HepG2 (cell line): ENCODE results near the gene RUNX3. TPM values are rescaled to one million over a fixed set of nuclear protein-coding genes. Genes with fewer than 3 reads are reported as not detected.

Experiments
- CBX2 ChIP-seq, 2 experiments: fragments of 200-600 bp in 1 of 2; sonication (generic); formaldehyde crosslinking in 1 of 2; IDR thresholded peaks; 2 replicates each; pipeline versions ENCODE4 v1.7.0 to v1.8.1; 2018 to 2022; ENCODE audit warnings: low read depth in 2 of 2, low read length in 1 of 2, mild to moderate bottlenecking in 1 of 2, missing genetic modification reagents in 1 of 2
- NCOR1 ChIP-seq: fragments of 200-600 bp; sonication (generic); IDR thresholded peaks from 2 replicates; pipeline ENCODE4 v1.7.0; 2017; ENCODE audit warnings: antibody characterized with exemption, low read length, borderline replicate concordance
- NFE2L2 ChIP-seq: fragments of 150-350 bp; IDR thresholded peaks from 2 replicates; pipeline ENCODE4 v1.6.1; 2014; ENCODE audit warnings: low read length
- PHF20 ChIP-seq: sonication (generic); formaldehyde crosslinking; IDR thresholded peaks from 2 replicates; pipeline ENCODE4 v1.5.0; 2020; ENCODE audit warnings: mild to moderate bottlenecking, missing genetic modification reagents
- SKI ChIP-seq: fragments of 450-650 bp; IDR thresholded peaks from one replicate; pipeline ENCODE4 v1.6.1; 2018; ENCODE audit warnings: mild to moderate bottlenecking; ENCODE audit not compliant: partially characterized antibody
- SOX5 ChIP-seq: IDR thresholded peaks from 2 replicates; pipeline ENCODE4 v1.6.1; 2016; ENCODE audit warnings: borderline replicate concordance
- ZFP82 ChIP-seq: sonication (generic); formaldehyde crosslinking; IDR thresholded peaks from 2 replicates; pipeline ENCODE4 v1.5.1; 2020; ENCODE audit warnings: mild to moderate bottlenecking, missing genetic modification reagents, borderline replicate concordance
- ZNF33B ChIP-seq: sonication (generic); formaldehyde crosslinking; IDR thresholded peaks from 2 replicates; pipeline ENCODE4 v1.5.1; 2020; ENCODE audit warnings: mild to moderate bottlenecking, missing genetic modification reagents
- ZNF501 ChIP-seq: sonication (generic); formaldehyde crosslinking; IDR thresholded peaks from 2 replicates; pipeline ENCODE4 v1.5.1; 2020; ENCODE audit warnings: mild to moderate bottlenecking, moderate library complexity, missing genetic modification reagents
- ZNF790 ChIP-seq: sonication (generic); formaldehyde crosslinking; IDR thresholded peaks from 2 replicates; pipeline ENCODE4 v1.8.0; 2022; ENCODE audit warnings: missing genetic modification reagents, mild to moderate bottlenecking, borderline replicate concordance
- ZNF850 ChIP-seq: sonication (generic); formaldehyde crosslinking; conservative IDR thresholded peaks from 2 replicates; pipeline ENCODE4 v1.9.0; 2021; ENCODE audit warnings: mild to moderate bottlenecking, missing genetic modification reagents
- ZSCAN25 ChIP-seq: sonication (generic); formaldehyde crosslinking; IDR thresholded peaks from 2 replicates; pipeline ENCODE4 v1.8.0; 2022; ENCODE audit warnings: mild to moderate bottlenecking, missing genetic modification reagents
- ZSCAN29 ChIP-seq: sonication (generic); formaldehyde crosslinking; conservative IDR thresholded peaks from 2 replicates; pipeline ENCODE4 v1.4.0; 2020; ENCODE audit warnings: mild to moderate bottlenecking, missing genetic modification reagents
- polyA plus RNA-seq, 8 experiments: library from polyadenylated mRNA; depleted of rRNA in 3 of 8; stranded (reverse) in 7 of 8; unstranded in 1 of 8; fragments of >200 nt; fragmentation: Illumina TruSeq in 4 of 8; extraction: Trizol in 4 of 8; gene quantifications; 2 replicates each; pipeline versions ENCODE4 v1.2.1 to v1.2.3, GENCODE V29; 2011 to 2016; ENCODE audit warnings: low read depth in 4 of 8, missing spikeins in 1 of 8, mixed read lengths in 1 of 8; ENCODE audit not compliant: insufficient read depth in 1 of 8
- total RNA-seq, 5 experiments: library from RNA; depleted of rRNA; stranded (reverse); fragments of >200 nt; fragmentation: Illumina TruSeq; extraction: Trizol; gene quantifications; 2 replicates each; pipeline ENCODE4 v1.2.3, GENCODE V29; 2016; ENCODE audit warnings: low read depth in 1 of 5
- TF ChIP-seq, protein P1 (sequence below), 2 experiments: IDR thresholded peaks; 2 replicates each; pipeline ENCODE4 v1.6.1; 2011 to 2012; ENCODE audit warnings: low read length in 2 of 2, borderline replicate concordance in 1 of 2, low read depth in 1 of 2, mild to moderate bottlenecking in 1 of 2, moderate library complexity in 1 of 2
- TF ChIP-seq, protein P2 (sequence below): sonication (generic); formaldehyde crosslinking; IDR thresholded peaks from 2 replicates; pipeline ENCODE4 v1.5.0; 2020; ENCODE audit warnings: missing genetic modification reagents
- TF ChIP-seq, protein P3 (sequence below): IDR thresholded peaks from 2 replicates; pipeline ENCODE4 v1.6.1; 2016; ENCODE audit warnings: low read depth, missing genetic modification reagents, missing compliant biosample characterization

Gene RUNX3
- total and polyA plus RNA-seq, 2 of the 13 experiments (the other 11 are each of a cell fraction or from before 2014, with no cell fraction given): 0.04 to 0.22 TPM

DNA sequence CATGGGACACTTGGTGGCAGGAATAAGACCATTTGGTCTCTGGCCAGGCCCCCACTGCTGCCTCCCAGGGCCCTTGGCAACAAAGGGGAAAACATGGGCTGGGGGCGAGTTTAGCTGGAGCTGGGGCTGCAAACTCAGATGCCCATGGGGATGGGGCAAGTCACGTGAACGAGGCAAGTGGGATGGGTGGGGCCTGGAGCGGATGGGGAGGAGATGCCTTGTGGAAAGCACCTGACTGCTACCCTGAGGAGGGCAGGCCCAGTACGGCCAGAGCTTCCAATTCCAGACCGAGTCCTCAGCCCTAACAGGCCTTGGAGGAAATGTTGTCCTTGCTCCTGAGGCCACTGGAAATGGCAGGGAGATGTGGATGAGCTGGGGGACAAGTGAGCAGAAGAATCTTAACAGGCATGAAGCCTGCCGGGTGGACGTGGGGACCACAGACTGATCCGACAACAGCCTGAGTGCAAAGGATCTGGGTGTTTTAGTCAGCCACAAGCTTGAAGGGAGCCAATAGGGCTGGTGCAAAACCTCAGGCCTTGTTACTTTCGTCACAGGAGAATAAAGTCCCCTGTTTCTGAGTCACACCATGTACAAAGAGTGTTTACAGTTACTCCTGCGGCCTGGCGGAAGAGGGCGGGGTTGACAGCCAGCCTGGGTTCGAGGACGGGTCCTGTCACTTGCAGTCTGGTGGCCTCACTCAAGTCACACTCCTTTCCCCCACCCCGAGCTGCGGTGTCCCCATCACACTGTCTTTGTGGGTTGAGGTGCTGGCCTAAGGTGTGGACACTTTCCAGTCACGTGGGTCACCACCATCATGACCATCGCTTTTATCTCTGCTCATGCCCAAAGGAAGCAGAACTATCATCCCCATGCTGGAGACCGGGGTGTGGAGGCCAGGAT lies 19.1 kb downstream of the RUNX3 start (continued):
- TF ChIP-seq, protein P1, sequence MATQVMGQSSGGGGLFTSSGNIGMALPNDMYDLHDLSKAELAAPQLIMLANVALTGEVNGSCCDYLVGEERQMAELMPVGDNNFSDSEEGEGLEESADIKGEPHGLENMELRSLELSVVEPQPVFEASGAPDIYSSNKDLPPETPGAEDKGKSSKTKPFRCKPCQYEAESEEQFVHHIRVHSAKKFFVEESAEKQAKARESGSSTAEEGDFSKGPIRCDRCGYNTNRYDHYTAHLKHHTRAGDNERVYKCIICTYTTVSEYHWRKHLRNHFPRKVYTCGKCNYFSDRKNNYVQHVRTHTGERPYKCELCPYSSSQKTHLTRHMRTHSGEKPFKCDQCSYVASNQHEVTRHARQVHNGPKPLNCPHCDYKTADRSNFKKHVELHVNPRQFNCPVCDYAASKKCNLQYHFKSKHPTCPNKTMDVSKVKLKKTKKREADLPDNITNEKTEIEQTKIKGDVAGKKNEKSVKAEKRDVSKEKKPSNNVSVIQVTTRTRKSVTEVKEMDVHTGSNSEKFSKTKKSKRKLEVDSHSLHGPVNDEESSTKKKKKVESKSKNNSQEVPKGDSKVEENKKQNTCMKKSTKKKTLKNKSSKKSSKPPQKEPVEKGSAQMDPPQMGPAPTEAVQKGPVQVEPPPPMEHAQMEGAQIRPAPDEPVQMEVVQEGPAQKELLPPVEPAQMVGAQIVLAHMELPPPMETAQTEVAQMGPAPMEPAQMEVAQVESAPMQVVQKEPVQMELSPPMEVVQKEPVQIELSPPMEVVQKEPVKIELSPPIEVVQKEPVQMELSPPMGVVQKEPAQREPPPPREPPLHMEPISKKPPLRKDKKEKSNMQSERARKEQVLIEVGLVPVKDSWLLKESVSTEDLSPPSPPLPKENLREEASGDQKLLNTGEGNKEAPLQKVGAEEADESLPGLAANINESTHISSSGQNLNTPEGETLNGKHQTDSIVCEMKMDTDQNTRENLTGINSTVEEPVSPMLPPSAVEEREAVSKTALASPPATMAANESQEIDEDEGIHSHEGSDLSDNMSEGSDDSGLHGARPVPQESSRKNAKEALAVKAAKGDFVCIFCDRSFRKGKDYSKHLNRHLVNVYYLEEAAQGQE (IDR thresholded peaks at IDR 0.05; ENCODE audit: borderline replicate concordance in 1 of 2, low read depth in 1 of 2, low read length in 2 of 2): no peak
- TF ChIP-seq ZNF501 (peak; percentile 53), SOX5 (CRISPR knock-in tag) (peak; percentile 65; the same call in 1 of the 2 replicates), CBX2 (IDR thresholded peaks at IDR 0.05; ENCODE audit: low read depth, low read length) (no peak), CBX2 (CRISPR knock-in tag; IDR thresholded peaks at IDR 0.05; ENCODE audit: low read depth) (0 out of 2 replicates have a peak, but pooled peaks have one; percentile 35), PHF20 (CRISPR knock-in tag) (no peak; the same call in 1 of the 2 replicates), ZSCAN29 (CRISPR knock-in tag) (no peak; the same call in 1 of the 2 replicates), SKI (peak; percentile 53), ZFP82 (no peak), ZNF33B (CRISPR knock-in tag) (no peak; the same call in 1 of the 2 replicates), NCOR1 (no peak), ZNF790 (CRISPR knock-in tag) (no peak), ZSCAN25 (no peak), NFE2L2 (no peak), ZNF850 (CRISPR knock-in tag) (no peak)
- TF ChIP-seq, protein P2, sequence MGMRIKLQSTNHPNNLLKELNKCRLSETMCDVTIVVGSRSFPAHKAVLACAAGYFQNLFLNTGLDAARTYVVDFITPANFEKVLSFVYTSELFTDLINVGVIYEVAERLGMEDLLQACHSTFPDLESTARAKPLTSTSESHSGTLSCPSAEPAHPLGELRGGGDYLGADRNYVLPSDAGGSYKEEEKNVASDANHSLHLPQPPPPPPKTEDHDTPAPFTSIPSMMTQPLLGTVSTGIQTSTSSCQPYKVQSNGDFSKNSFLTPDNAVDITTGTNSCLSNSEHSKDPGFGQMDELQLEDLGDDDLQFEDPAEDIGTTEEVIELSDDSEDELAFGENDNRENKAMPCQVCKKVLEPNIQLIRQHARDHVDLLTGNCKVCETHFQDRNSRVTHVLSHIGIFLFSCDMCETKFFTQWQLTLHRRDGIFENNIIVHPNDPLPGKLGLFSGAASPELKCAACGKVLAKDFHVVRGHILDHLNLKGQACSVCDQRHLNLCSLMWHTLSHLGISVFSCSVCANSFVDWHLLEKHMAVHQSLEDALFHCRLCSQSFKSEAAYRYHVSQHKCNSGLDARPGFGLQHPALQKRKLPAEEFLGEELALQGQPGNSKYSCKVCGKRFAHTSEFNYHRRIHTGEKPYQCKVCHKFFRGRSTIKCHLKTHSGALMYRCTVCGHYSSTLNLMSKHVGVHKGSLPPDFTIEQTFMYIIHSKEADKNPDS (CRISPR knock-in tag): peak; percentile 98
- TF ChIP-seq, protein P3, sequence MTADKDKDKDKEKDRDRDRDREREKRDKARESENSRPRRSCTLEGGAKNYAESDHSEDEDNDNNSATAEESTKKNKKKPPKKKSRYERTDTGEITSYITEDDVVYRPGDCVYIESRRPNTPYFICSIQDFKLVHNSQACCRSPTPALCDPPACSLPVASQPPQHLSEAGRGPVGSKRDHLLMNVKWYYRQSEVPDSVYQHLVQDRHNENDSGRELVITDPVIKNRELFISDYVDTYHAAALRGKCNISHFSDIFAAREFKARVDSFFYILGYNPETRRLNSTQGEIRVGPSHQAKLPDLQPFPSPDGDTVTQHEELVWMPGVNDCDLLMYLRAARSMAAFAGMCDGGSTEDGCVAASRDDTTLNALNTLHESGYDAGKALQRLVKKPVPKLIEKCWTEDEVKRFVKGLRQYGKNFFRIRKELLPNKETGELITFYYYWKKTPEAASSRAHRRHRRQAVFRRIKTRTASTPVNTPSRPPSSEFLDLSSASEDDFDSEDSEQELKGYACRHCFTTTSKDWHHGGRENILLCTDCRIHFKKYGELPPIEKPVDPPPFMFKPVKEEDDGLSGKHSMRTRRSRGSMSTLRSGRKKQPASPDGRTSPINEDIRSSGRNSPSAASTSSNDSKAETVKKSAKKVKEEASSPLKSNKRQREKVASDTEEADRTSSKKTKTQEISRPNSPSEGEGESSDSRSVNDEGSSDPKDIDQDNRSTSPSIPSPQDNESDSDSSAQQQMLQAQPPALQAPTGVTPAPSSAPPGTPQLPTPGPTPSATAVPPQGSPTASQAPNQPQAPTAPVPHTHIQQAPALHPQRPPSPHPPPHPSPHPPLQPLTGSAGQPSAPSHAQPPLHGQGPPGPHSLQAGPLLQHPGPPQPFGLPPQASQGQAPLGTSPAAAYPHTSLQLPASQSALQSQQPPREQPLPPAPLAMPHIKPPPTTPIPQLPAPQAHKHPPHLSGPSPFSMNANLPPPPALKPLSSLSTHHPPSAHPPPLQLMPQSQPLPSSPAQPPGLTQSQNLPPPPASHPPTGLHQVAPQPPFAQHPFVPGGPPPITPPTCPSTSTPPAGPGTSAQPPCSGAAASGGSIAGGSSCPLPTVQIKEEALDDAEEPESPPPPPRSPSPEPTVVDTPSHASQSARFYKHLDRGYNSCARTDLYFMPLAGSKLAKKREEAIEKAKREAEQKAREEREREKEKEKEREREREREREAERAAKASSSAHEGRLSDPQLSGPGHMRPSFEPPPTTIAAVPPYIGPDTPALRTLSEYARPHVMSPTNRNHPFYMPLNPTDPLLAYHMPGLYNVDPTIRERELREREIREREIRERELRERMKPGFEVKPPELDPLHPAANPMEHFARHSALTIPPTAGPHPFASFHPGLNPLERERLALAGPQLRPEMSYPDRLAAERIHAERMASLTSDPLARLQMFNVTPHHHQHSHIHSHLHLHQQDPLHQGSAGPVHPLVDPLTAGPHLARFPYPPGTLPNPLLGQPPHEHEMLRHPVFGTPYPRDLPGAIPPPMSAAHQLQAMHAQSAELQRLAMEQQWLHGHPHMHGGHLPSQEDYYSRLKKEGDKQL (CRISPR knock-in tag): no peak
